ENCODE results near the gene MPDU1.

MPDU1 gene

DNA sequence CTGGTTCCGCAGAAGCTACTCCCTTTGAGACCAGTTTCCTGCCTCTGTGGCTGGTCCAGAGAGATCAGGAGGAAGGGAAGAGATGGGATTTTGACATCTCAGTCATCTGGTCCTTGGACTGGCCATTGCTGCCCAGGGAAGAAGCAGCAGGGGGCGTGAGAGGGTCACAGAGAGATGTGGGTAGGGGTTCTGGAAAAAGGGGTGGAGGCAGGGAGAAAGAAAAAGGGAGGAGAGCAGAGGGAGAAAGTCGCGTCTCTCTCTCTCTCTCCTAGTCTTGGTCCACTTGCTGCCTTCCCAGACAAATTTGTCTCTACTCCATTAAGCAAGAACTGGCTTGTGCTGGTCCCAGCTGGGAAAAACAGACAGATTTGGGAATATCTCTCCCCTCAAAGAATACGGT is 50.7 kb downstream of the MPDU1 start:
- no peak for DNase-seq (ENCODE audit: low read depth)
- no peak overlapping the region for H3K4me3 ChIP-seq (ENCODE audit: control insufficient read depth, low read depth, low read length)
- TF ChIP-seq, protein P1, sequence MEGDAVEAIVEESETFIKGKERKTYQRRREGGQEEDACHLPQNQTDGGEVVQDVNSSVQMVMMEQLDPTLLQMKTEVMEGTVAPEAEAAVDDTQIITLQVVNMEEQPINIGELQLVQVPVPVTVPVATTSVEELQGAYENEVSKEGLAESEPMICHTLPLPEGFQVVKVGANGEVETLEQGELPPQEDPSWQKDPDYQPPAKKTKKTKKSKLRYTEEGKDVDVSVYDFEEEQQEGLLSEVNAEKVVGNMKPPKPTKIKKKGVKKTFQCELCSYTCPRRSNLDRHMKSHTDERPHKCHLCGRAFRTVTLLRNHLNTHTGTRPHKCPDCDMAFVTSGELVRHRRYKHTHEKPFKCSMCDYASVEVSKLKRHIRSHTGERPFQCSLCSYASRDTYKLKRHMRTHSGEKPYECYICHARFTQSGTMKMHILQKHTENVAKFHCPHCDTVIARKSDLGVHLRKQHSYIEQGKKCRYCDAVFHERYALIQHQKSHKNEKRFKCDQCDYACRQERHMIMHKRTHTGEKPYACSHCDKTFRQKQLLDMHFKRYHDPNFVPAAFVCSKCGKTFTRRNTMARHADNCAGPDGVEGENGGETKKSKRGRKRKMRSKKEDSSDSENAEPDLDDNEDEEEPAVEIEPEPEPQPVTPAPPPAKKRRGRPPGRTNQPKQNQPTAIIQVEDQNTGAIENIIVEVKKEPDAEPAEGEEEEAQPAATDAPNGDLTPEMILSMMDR (IDR thresholded peaks at IDR 0.05; ENCODE audit: control insufficient read depth, insufficient read depth, low read depth, low read length, missing control alignments) = peak; percentile 61

DNA sequence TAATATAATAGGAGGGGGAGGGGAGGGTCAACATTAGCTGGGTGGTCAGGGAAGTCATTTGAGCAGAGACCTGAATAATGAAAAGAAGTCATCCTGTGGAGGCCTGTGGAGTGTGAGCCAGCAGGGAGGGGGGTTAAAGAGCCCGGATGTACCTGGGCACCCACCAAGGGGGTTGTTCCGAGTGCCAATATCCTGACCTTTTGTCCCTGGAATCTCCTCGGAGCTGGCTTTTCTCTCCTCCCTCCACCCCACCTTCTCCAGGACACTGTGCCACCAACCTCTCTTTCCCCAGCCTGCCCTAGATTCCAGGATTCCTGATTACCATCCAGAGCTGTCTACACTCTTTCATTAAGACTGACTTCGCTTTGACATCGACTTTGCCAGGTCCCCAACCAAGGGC is 52.5 kb downstream of the MPDU1 start:
- no peak overlapping the region for H3K4me3 ChIP-seq (ENCODE audit: control insufficient read depth, low read depth, low read length)
- TF ChIP-seq, protein P1 (IDR thresholded peaks at IDR 0.05; ENCODE audit: control insufficient read depth, insufficient read depth, low read depth, low read length, missing control alignments) = no peak
- DNase-seq (ENCODE audit: low read depth) = no peak

All from AG09309 (cell line).